HepG2 (cell line): ENCODE data around the gene CLDN19. TPM values are rescaled to one million over a fixed set of nuclear protein-coding genes. Genes with fewer than 3 reads are reported as not detected.
A peak's percentile ranks its signal among the peaks of the same experiment; 100 is the strongest.

ENCODE experiments used
- ATAC-seq: fragments of 200-7000 bp; cut with Tn5 transposase; 3 replicates; pipeline ENCODE4 v1.9.1; 2020; ENCODE audit warnings: mild to moderate bottlenecking, moderate library complexity
- BruUV-seq: library from RNA; stranded (reverse); fragments of 400-500 nt; replicated peaks from 2 replicates; lab custom pipeline; 2021; lab: Mats Ljungman, UMichigan
- CTCF ChIA-PET: fragments of 300-600 bp; formaldehyde crosslinking; extraction: SDS; loops from one replicate; lab custom pipeline; 2021; ENCODE audit warnings: low total read pairs, inconsistent platforms, low intra/inter-chr PET ratio; lab: Yijun Ruan, JAX
- POLR2A ChIA-PET: fragments of 350-600 bp; sonication (Branson Sonifier 250); formaldehyde crosslinking; loops from one replicate; lab custom pipeline; 2020; ENCODE audit warnings: antibody characterized with exemption, inconsistent platforms; lab: Yijun Ruan, JAX
- DNase-seq: peaks from one replicate; pipeline ENCODE4 v3.0.0-alpha.2; 2015; ENCODE audit warnings: low spot score
- FAIRE-seq: peaks from 3 replicates; lab custom pipeline; 2011; peaks lifted over from hg19 to GRCh38; lab: Jason Lieb, UNC
- H2AFZ ChIP-seq: one replicate; pipeline ENCODE4 v1.6.1; 2011; ENCODE audit warnings: low read length, inconsistent platforms
- H3K27ac ChIP-seq: fragments of 300-600 bp; 3 replicates; pipeline ENCODE4 v1.8.0; 2011; ENCODE audit warnings: mixed run types, mild to moderate bottlenecking, mixed read lengths, low read length, inconsistent platforms; ENCODE audit not compliant: insufficient read depth; ENCODE audit errors: extremely low read length
- H3K27me3 ChIP-seq, 2 experiments: fragments of 200-600 bp in 1 of 2; 2 replicates in 1 of 2; 3 replicates in 1 of 2; pipeline versions ENCODE4 v1.6.0 to v1.8.0; 2011; ENCODE audit warnings: low read length in 2 of 2, mild to moderate bottlenecking in 2 of 2, moderate library complexity in 2 of 2, inconsistent platforms in 1 of 2; ENCODE audit not compliant: insufficient read depth in 2 of 2, control insufficient read depth in 1 of 2
- H3K36me3 ChIP-seq, 2 experiments: fragments of 200-600 bp in 1 of 2; replicated peaks in 1 of 2; 2 replicates in 1 of 2; 3 replicates in 1 of 2; pipeline versions ENCODE4 v1.5.1 to v1.8.0; 2011; ENCODE audit warnings: low read length in 2 of 2, inconsistent platforms in 1 of 2; ENCODE audit not compliant: insufficient read depth in 2 of 2, control insufficient read depth in 1 of 2
- H3K4me1 ChIP-seq: 2 replicates; pipeline ENCODE4 v1.5.1; 2012; ENCODE audit warnings: low read length, inconsistent platforms; ENCODE audit not compliant: insufficient read depth
- H3K4me2 ChIP-seq: 2 replicates; pipeline ENCODE4 v1.6.0; 2011; ENCODE audit warnings: low read depth, low read length, inconsistent platforms
- H3K4me3 ChIP-seq, 3 experiments: fragments of 200-600 bp in 1 of 3; sonication (generic), shearing (Covaris generic) in 1 of 3; replicated peaks in 1 of 3; 2 replicates each; pipeline ENCODE4 v1.5.1; 2011 to 2016; ENCODE audit warnings: low read length in 3 of 3, inconsistent platforms in 2 of 3, low read depth in 2 of 3, mild to moderate bottlenecking in 2 of 3, control low read depth in 1 of 3, mixed read lengths in 1 of 3; ENCODE audit not compliant: insufficient read depth in 1 of 3
- H3K79me2 ChIP-seq: one replicate; pipeline ENCODE4 v1.6.1; 2011; ENCODE audit warnings: low read length, inconsistent platforms; ENCODE audit not compliant: insufficient read depth
- H3K9ac ChIP-seq: 2 replicates; pipeline ENCODE4 v1.6.0; 2011; ENCODE audit warnings: mild to moderate bottlenecking, low read depth, low read length, inconsistent platforms; ENCODE audit not compliant: insufficient read depth
- H3K9me3 ChIP-seq: 2 replicates; pipeline ENCODE4 v1.5.1; 2012; ENCODE audit warnings: mild to moderate bottlenecking, low read length
- H4K20me1 ChIP-seq: 2 replicates; pipeline ENCODE4 v1.6.0; 2011; ENCODE audit warnings: inconsistent platforms, mild to moderate bottlenecking, low read length, moderate library complexity; ENCODE audit not compliant: insufficient read depth
- ARID4A ChIP-seq: sonication (generic); formaldehyde crosslinking; IDR thresholded peaks from 2 replicates; pipeline ENCODE4 v1.5.0; 2020; ENCODE audit warnings: mild to moderate bottlenecking, missing genetic modification reagents, borderline replicate concordance
- CBX5 ChIP-seq: sonication (generic); formaldehyde crosslinking; IDR thresholded peaks from 2 replicates; pipeline ENCODE4 v1.4.0; 2020; ENCODE audit warnings: missing genetic modification reagents, borderline replicate concordance
- FOXO1 ChIP-seq: sonication (generic); formaldehyde crosslinking; IDR thresholded peaks from 2 replicates; pipeline ENCODE4 v1.4.0; 2020; ENCODE audit warnings: missing genetic modification reagents
- GATA4 ChIP-seq: sonication (generic); IDR thresholded peaks from 2 replicates; pipeline ENCODE4 v1.6.1; 2016; ENCODE audit warnings: antibody characterized with exemption, low read depth, borderline replicate concordance
- MAX ChIP-seq: IDR thresholded peaks from 2 replicates; pipeline ENCODE4 v1.6.1; 2012; ENCODE audit warnings: inconsistent platforms
- NFIC ChIP-seq: IDR thresholded peaks from 2 replicates; pipeline ENCODE4 v1.6.1; 2012; ENCODE audit warnings: mild to moderate bottlenecking, low read length, inconsistent platforms
- NR2F6 ChIP-seq, 2 experiments: IDR thresholded peaks; 2 replicates each; pipeline ENCODE4 v1.6.1; 2016; ENCODE audit warnings: antibody characterized with exemption in 1 of 2, mild to moderate bottlenecking in 1 of 2
- PATZ1 ChIP-seq: sonication (generic); formaldehyde crosslinking; IDR thresholded peaks from 2 replicates; pipeline ENCODE4 v1.4.0; 2020; ENCODE audit warnings: missing genetic modification reagents
- PBX3 ChIP-seq: sonication (generic); formaldehyde crosslinking; IDR thresholded peaks from 2 replicates; pipeline ENCODE4 v1.8.1; 2023; ENCODE audit warnings: missing genetic modification reagents, inconsistent platforms, borderline replicate concordance
- PCBP1 ChIP-seq: fragments of 200-400 bp; formaldehyde crosslinking; IDR thresholded peaks from 2 replicates; pipeline ENCODE4 v1.6.1; 2017; ENCODE audit warnings: mild to moderate bottlenecking, low read depth, low read length, borderline replicate concordance
- PPARG ChIP-seq: conservative IDR thresholded peaks from 2 replicates; pipeline ENCODE4 v1.6.1; 2016; ENCODE audit warnings: missing biosample characterization, missing genetic modification reagents
- ZEB1 ChIP-seq: IDR thresholded peaks from 2 replicates; pipeline ENCODE4 v1.6.1; 2012; ENCODE audit warnings: mild to moderate bottlenecking, low read depth, inconsistent platforms; ENCODE audit not compliant: insufficient replicate concordance
- ZNF282 ChIP-seq: fragments of 450-650 bp; IDR thresholded peaks from 2 replicates; pipeline ENCODE4 v1.6.1; 2018; ENCODE audit not compliant: partially characterized antibody
- ZNF770 ChIP-seq: sonication (generic); formaldehyde crosslinking; IDR thresholded peaks from 2 replicates; pipeline ENCODE4 v1.5.0; 2020; ENCODE audit warnings: mild to moderate bottlenecking, missing genetic modification reagents
- WGBS: methylation state at CpG from one replicate; pipeline ENCODE4 v1.1.6; 2017; ENCODE audit warnings: low lambda C conversion rate; 5-methylcytosine and 5-hydroxymethylcytosine counted together
- in situ Hi-C: cut with HindIII; loops from 2 replicates; pipeline ENCODE4 v1.10.0; 2017; ENCODE audit warnings: low pct_unique_long_range_greater_than_20kb; ENCODE audit not compliant: extremely low pct_ligation_motif_present
- intact Hi-C: fragments of 100-400 bp; cut with micrococcal nuclease; formaldehyde crosslinking; loops from one replicate; pipeline ENCODE4 v1.10.0; 2022; ENCODE audit not compliant: unreplicated experiment
- polyA plus RNA-seq, 8 experiments: library from polyadenylated mRNA; depleted of rRNA in 3 of 8; stranded (reverse) in 7 of 8; unstranded in 1 of 8; fragments of >200 nt; fragmentation: Illumina TruSeq in 4 of 8; extraction: Trizol in 4 of 8; gene quantifications; 2 replicates each; pipeline versions ENCODE4 v1.2.1 to v1.2.3, GENCODE V29; 2011 to 2016; ENCODE audit warnings: low read depth in 4 of 8, missing spikeins in 1 of 8, mixed read lengths in 1 of 8; ENCODE audit not compliant: insufficient read depth in 1 of 8
- total RNA-seq, 5 experiments: library from RNA; depleted of rRNA; stranded (reverse); fragments of >200 nt; fragmentation: Illumina TruSeq; extraction: Trizol; gene quantifications; 2 replicates each; pipeline ENCODE4 v1.2.3, GENCODE V29; 2016; ENCODE audit warnings: low read depth in 1 of 5

CLDN19 gene
- total and polyA plus RNA-seq, 2 of the 13 experiments (the other 11 are each of a cell fraction or from before 2014, with no cell fraction given), result 5.0 to 7.6 TPM

- peak; percentile 56 for ATAC-seq
- POLR2A ChIA-PET, result interaction anchor here (0.6 to 2.8 kb wide), 24 partner anchors 9 to 554 kb away, joined by 3 to 33 read pairs (median 5); partner anchors contain the start of genes CLDN19, ERMAP, PPIH and SVBP
- under 1% methylated on average over 11 of the region's 23 CpGs for WGBS
- TF ChIP-seq PCBP1 (no peak), ARID4A (CRISPR knock-in tag) (no peak), MAX (peak; percentile 70), ZNF282 (no peak), NFIC (no peak), FOXO1 (CRISPR knock-in tag) (no peak), GATA4 (0 out of 2 replicates have a peak, but pooled peaks have one; percentile 40), ZNF770 (CRISPR knock-in tag) (0 out of 2 replicates have a peak, but pooled peaks have one; percentile 1), NR2F6 (IDR thresholded peaks at IDR 0.05) (no peak), NR2F6 (CRISPR knock-in tag; IDR thresholded peaks at IDR 0.05) (no peak; the same call in 1 of the 2 replicates), PPARG (CRISPR knock-in tag) (no peak), CBX5 (CRISPR knock-in tag) (no peak), PATZ1 (CRISPR knock-in tag) (peak; percentile 41; the same call in 1 of the 2 replicates), ZEB1 (no peak), PBX3 (CRISPR knock-in tag) (no peak)
These were observed 27.5 kb upstream of the CLDN19 start for GRCh38 chr1:42767510-42768000.

More at GRCh38 chr1:42767510-42768000, 27.5 kb upstream of the CLDN19 start:
- Histone ChIP-seq H3K9ac (peak overlapping the region; percentile 93), H3K27me3 (peaks cover 0 to 4% of the 10 kb centered on the region in 2 experiments; a peak in 1 of 5 replicates), H3K79me2 (peaks cover 76% of the 10 kb centered on the region), H3K36me3 (peaks cover 0 to 4% of the 10 kb centered on the region in 2 experiments; a peak in 3 of 5 replicates), H2AFZ (no peak overlapping the region), H3K4me1 (peaks cover 54% of the 10 kb centered on the region), H3K27ac (peak overlapping the region; percentile 77), H4K20me1 (no peaks in the 10 kb centered on the region; the same call in 1 of the 2 replicates), H3K4me2 (peak overlapping the region; percentile 81), H3K9me3 (no peaks in the 10 kb centered on the region), H3K4me3 (peak overlapping the region; percentile 95 to 99 (median 97))
- DNase-seq, result peak; percentile 32
- FAIRE-seq, result peak; percentile 28
- in situ Hi-C loops (no loop called here), intact Hi-C loops (loop anchor here (2.0 to 5.0 kb wide), 2 partner anchors 50 to 79 kb away; partner anchors contain the start of genes ERMAP, SVBP and ZNF691)
- CTCF ChIA-PET, result no interaction called here
- no TSS peak for BruUV-seq
